SJCRH30 (cell line): ENCODE measurements around the gene CCDC142. TPM values are rescaled to one million over a fixed set of nuclear protein-coding genes. Genes with fewer than 3 reads are reported as not detected.

ENCODE experiments used
- total RNA-seq: library from RNA; depleted of rRNA; stranded (reverse); fragments of >200 nt; shearing (Covaris generic); gene quantifications from 2 replicates; pipeline ENCODE4 v1.2.3, GENCODE V29; 2014; rRNA removed

CCDC142 gene
- total RNA-seq, 1 experiment from 2014 or later, result 24.0 TPM

Other genes starting within 250 kb of the CCDC142 start
- gene SLC4A5, start 139.6 kb downstream of the CCDC142 start, total RNA-seq, result 0.08 TPM in 1 of 2 replicates, not detected in the other
- 113 TPM in 2 replicates for gene DCTN1, start 102.7 kb downstream of the CCDC142 start, total RNA-seq
- gene C2orf81, start 61.4 kb downstream of the CCDC142 start, total RNA-seq, result 0.43 and 0.48 TPM in 2 replicates
- gene WDR54, start 61.3 kb downstream of the CCDC142 start, total RNA-seq, result 28.3 and 33.1 TPM in 2 replicates
- 47.4 and 50.4 TPM in 2 replicates for gene RTKN, start 41.1 kb downstream of the CCDC142 start, total RNA-seq
- gene INO80B, start 27.9 kb downstream of the CCDC142 start, total RNA-seq, result 9.0 and 14.2 TPM in 2 replicates
- gene WBP1, start 24.6 kb downstream of the CCDC142 start, total RNA-seq, result 40.7 and 40.8 TPM in 2 replicates
- 51.7 and 52.8 TPM in 2 replicates for gene MOGS, start 17.6 kb downstream of the CCDC142 start, total RNA-seq
- 49.6 and 62.0 TPM in 2 replicates for gene MRPL53, start 10.3 kb downstream of the CCDC142 start, total RNA-seq
- gene TTC31, start 83 bp upstream of the CCDC142 start, total RNA-seq, result 14.9 and 21.0 TPM in 2 replicates
- gene LBX2, start 16.6 kb upstream of the CCDC142 start, total RNA-seq, result 0.58 and 1.3 TPM in 2 replicates
- 23.8 and 30.5 TPM in 2 replicates for gene PCGF1, start 24.7 kb upstream of the CCDC142 start, total RNA-seq
- not detected in 2 replicates for gene TLX2, start 31.5 kb upstream of the CCDC142 start, total RNA-seq
- 0.30 and 0.61 TPM in 2 replicates for gene DQX1, start 43.2 kb upstream of the CCDC142 start, total RNA-seq
- gene AUP1, start 46.7 kb upstream of the CCDC142 start, total RNA-seq, result 125 and 132 TPM in 2 replicates
- gene HTRA2, start 46.9 kb upstream of the CCDC142 start, total RNA-seq, result 42.6 and 46.3 TPM in 2 replicates
- 16.8 and 19.0 TPM in 2 replicates for gene LOXL3, start 70.9 kb upstream of the CCDC142 start, total RNA-seq
- gene DOK1, start 71.7 kb upstream of the CCDC142 start, total RNA-seq, result 1.7 and 4.4 TPM in 2 replicates
- not detected in 2 replicates for gene M1AP, start 165.3 kb upstream of the CCDC142 start, total RNA-seq
- 3.9 and 5.6 TPM in 2 replicates for gene SEMA4F, start 171.2 kb upstream of the CCDC142 start, total RNA-seq